LoVo (cell line): ENCODE measurements around the gene EEF1A2.

Experiments used
- DNase-seq: peaks from one replicate; pipeline ENCODE4 v3.0.0-alpha.2; 2016; ENCODE audit warnings: low spot score

The EEF1A2 gene

DNA sequence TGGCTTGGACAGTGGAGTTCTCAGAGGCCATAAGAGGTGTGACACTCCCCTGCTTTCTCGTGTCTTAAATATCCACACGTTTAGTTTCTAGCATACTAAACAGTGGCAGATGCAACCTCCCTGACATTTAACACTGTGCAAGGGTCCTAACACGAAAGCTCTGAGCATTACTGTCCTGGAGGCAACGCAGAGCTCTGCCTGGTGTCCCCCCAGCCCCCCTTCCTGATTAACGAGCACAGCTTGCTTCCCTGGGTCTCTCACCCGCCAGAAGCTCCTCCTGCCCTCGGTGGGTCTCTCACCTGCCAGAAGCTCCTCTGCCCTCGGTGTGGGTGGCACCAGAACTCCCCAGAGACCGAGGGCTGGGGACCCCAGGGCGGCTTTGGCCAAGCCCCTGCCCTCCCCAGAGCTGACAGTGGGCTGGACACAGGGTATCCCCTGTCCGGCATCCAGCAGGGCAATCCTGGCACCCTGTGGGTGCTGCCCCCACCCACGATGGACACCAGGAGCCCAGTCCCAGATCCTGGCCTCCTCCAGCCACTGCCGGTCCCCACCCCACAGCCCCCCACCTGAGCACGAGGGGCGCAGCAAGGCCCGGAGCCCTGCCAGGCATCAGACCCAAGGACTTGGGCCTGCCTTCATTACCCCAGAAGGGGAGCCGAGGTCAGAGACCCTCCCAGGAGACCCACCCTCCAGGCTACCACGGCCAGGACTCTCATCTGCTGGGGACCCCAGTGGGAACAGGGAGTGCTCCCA is 14.1 kb downstream of the EEF1A2 start:
- DNase-seq, result no peak

DNA sequence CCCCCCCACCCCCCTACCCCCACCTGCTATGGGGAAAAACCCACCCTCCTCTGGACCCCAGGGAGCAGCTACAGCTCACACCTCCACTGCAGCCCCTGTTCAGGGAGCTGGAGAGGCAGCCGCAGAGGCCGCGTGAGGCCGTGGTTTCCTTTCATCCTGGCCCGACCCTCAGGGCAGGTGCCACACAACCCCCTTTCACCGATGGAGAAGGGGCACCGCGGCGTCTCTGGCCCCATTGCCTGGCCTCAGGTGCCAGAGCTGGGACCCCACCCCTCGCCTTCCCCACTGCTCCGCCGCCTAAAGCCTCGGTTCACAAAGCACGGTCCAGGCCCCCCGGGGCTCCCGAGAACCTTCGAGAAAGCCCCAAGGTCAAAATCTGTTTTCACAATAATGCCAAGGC is 14.6 kb downstream of the EEF1A2 start:
- no peak for DNase-seq

DNA sequence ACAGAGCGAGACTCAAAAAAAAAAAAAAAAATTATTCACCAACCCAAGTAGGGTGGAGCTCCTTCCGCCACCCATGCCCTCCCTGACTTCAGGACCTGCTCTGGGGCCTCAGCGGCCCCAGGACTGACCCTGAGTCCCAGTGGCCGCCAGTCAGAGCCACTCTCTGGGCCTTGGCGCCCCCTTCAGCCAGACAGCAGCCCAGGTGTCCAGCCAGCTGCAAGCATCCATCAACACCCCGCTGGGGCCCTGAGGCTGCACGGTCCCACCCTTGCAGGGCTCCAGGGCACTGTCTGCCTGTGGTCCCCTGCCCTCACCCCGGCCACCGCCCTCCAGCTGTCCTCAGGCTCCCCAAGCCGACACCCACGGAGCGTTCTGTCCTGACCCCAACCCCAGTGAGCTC is 15.0 kb downstream of the EEF1A2 start:
- no peak for DNase-seq

DNA sequence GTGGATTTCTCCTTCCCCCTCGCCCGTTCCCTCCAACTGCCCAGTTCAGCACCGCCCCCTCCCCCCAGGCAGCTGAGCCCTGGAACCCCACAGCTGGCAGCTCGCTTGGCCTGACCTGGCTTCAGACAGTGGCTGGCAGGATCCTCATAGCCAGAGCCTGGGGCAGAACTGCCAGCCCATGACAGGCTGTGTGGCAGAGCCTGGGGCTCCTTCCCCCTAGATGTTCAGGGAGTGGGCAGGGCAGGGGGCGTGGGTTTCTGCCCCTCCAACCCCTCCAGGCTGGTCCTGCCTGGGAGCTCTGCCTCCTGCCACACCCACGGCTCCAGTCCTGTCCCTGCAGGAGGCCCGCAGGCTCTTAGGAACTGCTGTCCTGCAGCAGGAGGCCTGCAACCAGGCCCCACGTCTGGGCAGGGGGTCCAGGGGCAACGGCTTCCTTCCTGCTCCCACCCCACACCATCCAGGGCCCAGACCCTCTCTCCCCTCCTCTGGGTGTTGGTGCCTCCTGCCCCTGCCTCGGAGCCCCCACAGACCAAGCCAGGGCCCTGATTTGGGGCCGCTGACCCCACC is 16.8 kb downstream of the EEF1A2 start:
- DNase-seq, result no peak

DNA sequence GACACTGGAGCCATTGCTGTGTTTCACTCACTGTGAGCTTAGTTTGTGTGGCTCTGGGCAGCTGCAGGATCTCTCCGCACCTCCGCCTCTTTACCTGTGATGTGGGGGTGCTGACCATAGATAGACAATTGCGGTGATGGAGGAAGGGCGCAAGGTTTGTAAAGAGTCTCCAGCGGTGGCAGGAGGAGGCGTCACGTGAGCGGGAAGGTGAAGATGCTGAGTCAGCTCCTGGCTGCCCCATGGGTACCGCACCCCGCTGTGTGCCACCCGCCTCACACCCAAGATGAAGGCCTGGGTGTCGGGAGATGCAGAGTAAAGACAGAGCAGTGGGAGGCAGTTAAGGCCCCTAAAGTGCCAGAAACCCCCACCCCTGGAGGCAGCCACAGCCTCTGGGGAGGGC is 17.4 kb downstream of the EEF1A2 start:
- DNase-seq, result no peak

DNA sequence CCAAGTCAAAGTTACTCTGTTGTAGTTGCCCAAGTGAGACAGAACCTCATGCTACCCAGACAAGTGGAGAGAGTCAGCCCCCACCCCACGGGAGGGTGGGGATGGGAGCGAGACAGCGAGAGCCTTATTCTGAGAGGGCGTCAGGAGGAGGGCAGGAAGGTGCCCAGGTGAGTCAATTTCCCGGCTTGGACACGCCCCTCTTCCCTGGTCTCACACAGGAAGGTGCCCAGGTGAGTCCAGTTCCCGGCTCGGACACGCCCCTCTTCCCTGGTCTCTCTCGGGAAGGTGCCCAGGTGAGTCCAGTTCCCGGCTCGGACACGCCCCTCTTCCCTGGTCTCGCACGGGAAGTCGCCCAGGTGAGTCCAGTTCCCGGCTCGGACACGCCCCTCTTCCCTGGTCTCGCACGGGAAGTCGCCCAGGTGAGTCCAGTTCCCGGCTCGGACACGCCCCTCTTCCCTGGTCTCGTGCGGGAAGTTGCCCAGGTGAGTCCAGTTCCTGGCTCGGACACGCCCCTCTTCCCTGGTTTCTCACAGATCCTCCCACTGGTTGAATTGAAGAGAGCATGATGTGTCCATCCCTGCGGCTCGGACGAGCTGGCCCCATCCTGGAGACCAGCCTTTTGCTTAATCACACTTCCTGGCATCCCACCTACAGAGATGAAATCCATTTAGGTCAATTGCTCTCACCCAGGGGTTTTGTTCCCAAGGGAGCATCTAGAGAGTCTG is 19.0 kb downstream of the EEF1A2 start:
- DNase-seq, result peak; percentile 42

DNA sequence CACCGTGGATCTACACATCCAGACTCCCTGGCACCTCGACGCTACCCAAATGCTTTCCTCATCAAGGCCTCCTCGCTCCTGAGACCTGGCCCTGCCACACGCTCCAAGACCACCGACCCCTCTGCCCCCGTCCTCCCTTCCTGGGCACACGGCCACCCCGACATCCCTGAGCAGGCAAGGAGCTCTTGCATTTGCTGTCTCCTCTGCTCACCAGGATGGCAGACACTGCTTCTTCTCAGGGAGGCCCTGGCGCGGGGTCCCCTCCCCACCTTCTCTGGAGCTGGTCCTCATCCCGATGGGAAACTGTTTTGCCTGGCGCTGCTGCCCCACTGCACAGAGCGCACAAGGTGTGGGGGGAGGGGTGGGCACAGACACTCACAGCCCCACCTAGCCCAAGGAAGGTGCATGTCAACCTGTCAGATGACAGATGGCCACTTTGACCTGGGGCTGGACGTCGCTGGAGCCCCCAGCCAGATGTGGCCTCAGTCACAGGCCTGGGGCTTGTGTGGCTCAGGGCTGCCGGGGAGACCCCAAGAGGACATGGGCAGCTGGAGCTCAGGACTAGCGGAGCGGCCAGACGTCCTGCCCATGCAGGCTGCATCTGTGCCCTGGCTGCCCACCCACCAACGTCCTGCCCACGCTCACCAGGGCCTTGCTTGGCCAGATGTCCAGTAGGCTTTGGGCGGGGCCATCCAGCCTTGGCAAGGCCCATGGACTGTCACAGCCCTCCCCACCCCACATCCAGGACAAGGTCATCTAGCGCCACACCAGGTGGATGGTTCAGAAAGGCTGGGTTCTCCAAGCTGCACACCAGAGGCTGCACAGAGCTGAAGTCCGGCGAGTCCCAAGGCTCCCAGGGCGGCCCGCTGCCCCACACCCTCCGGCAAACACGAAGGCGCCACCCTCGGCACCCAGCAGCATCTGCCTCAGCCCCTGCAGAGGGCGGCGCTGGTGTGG is 20.3 kb downstream of the EEF1A2 start:
- no peak for DNase-seq

DNA sequence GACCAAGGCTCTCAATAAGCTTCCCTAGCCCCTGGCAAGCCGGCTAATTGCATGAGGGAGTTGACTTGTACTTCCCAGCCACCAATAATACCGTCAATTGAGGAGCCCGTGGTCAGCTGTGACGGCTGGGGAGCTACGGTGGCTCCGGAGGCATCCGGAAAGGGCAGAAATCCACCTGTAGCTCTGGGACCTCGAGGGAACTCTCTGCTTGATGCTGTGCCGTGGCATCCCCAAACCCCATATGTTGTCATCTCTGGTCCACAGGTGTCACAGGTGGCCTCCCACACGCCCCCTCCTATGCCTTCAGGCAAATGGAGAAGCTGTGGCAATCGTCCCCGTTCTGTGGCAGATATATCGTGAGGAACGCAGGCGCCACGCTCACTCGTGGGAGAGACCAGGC is 20.9 kb downstream of the EEF1A2 start:
- DNase-seq, result no peak

DNA sequence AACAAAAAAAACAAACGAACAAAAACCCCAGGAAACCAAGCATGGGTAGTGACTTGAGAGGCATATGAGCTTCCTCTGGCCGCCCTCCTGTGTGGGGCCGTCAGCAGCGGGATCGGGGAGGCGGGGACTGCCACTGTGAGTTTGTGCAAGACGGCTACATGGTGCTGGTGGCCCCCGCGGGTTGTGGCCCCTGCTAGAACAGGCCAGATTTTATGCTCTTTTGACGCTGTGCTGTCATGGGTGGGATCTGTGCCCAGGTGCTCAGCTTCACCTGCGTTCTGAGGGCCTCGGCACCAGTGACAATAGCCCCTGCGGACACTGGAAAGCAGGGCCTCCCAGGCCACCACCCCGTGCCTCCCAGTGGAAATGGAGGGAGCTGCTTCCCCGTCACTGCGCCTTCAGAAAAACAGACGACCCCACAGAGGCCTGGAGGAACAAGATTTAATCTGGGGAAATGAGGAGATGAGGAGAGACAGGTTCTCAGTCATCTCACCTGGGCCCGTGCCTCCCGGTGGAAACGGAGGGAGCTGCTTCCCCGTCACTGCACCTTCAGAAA is 21.7 kb downstream of the EEF1A2 start:
- DNase-seq, result no peak

DNA sequence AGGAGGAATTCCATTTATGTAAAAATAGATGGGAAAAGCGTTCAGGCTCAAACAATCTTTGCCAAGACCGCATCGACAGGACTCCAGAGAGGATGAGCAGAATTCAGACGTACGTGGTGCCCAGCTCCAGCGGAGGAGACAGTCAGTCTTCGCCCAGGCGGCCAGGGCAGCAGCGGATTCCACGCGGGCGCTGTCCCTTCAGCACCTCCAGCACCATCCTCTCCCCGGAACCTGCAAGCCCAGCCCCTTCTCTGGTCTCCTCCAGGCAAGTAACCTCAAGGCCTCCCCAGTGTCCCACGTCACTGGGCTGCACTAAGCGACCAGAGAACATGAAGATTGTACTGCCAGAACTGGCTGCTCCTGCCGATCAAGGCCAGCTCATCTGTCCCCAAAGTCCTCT is 23.7 kb downstream of the EEF1A2 start:
- DNase-seq, result no peak

DNA sequence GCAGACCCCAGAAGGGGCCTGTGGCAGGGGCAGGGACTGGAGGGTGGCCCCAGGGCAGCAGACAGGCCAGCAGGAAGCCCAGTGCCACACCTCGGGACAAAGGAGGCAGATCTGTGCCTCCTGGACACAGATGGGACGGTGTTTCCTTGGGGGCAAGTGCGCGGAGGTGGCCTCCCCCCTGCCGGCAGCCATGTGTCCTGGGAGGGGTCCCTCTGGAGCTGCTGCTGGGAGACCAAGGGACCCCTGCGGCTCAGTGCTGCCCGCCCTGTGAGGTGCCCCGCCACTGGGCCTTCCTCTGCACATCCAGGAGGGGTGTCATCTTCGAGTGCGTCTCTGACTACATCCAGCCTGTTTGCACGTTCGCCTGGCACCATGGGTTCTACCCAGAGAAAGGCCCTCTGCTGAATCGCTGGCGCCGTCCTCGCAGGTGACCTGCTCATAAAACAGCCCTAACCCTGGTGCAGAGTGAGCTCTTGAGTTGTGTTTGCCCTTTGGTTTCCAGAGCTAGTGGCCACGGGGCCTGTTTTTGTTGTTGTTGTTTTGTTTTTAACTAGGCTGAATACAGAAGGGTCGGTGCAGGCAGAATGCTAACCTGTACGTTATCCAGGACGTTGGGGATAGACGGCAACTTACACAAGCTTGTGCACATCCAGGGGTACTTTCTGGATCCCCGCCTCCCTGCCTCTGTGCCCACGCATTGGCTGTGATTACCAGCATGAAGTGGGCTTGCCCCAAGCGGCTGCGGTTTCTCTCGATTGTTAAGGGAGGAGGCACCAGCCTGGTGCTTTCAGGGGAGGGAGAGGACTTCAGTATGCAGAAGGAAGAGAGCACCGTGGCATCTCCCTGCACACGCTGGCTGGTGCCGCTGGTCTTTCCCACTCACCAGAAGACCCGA is 25.1 kb downstream of the EEF1A2 start:
- DNase-seq, result no peak

DNA sequence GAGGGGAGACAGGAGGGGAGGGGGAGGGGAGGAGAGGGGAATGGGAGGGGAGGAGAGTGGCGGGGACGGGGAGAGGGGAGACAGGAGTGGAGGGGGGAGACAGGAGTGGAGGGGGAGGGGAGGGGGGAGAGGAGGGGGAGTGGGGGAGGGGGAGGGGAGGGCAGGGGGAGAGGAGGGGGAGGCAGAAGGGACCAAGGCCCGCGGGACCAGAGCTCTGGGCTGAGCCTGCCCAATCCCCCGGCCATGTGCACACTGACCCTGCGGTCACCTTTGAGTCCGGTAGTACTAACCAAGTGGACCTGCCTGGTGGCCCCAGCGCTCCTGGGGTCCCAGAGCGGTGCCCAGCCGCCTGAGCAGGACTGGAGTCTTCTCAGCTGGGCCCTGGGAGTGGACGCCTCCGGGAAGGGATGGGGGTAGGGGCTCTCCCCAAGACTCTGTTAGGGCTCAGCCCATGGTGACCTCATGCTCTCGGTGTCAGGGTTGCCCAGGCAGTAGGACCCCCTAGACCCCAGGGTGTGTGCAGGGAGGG is 26.0 kb downstream of the EEF1A2 start:
- no peak for DNase-seq

DNA sequence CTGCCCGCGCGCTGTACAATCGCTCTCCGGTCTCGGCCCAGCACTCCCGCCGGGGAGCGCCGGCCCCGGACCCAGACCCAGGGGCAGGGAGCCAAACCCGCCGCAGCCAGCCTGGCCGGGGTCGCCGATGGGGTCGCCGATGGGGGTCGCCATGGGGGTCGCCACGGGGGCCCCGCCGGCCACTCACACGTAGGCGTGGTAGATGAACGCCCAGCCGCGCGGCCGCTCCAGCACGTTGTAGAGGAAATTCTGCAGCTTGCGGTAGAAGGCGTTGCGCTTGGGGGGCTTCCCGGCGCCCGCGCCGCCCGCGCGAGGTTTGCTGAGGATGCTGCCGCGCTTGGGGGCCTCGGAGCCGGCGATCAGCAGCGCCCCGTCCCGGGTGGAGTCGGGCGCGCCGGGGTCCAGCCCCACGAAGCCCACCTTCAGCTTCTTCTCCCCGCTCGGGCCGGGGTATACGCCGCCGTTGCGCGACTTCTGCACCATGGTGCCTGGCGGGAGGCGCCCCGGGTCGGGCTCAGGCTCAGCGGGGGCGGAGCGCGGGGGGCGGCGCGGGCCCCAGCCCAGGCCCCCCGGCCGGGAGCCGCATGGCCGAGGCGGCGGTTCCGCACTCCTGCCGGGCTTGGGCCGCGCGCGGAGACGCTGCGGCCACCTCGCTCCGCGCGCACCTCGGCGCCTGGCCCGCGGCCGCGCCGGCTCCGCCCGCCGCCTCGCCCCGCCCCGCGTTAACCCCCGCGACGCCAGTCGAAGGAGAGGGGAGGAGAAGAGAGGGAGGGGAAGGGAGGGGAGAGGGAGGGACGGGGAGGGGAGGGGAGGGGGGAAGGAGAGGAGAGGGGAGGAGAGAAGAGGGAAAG is 26.7 kb downstream of the EEF1A2 start, which contains the start of gene KCNQ2:
TSS of gene KCNQ2 (minus strand) at position 675 of the 851 bp plus-strand sequence. CDS start at position 483, 192 bp downstream.
- DNase-seq, result no peak

DNA sequence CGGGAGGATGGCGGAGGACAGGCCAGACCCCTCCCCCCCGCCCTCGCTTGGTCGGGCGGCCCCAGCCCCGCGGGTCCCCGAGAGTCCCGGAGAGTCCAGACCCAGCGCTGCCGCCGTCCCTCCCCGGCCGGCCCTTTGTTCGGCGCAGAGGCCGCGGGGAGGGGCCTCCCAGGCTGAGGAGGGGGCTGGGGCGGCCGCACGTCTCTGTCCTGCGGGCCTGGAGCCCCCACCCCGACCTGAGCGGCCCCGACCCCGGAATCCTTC is 27.2 kb downstream of the EEF1A2 start:
- no peak for DNase-seq

DNA sequence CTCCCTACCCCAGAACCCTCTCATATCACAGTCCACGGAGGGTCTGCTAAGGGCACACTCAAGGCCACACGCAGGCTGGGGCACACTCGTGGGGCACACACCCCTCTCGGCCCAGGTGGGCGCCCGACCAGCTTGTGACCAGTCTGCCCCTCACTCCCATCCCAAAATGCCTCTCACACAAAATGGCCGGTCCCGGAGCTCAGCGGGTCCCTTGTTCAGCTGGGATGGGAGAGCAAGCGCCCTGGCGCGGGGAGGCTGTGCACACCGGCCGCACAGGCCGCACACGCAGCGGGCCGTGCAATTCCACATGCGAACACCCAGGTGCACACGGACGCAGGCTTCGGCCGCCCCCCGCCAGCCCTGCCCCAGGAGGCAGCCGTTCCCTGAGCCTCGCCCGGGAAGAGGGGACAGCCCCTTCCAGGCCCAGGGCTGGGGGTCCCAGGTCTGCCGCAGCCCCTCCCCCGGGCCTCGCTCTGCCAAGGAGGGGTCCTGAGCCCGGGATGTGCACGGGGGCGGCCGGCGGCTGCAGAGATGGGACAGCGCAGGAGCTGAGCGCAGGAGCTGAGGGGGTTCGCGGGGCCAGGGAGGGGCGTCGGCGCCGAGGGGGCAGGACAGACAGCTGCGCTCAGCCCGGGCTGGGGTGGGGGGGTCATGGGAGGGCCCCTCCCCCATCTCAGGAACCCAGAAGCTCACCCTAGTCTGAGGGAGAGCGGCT is 27.7 kb downstream of the EEF1A2 start:
- no peak for DNase-seq

DNA sequence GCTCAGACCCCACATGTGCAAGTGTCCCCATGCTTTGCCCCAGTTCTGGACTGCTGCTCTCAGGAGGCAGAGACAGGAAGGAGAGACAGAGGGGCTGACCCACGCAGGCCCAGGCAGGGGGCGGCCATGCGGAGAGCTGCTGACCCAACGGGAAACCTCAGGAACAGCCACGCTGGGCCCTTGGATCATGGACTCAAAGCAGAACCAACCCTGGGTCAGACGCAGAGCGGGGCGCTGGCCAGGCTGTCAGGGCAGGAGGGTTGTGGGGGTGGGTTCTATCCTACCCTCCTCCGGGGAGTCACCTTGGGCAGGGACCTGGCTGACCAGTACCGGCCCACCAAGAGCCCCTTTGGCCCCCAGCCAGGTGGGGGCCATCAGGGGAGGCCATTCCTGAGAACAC is 28.5 kb downstream of the EEF1A2 start:
- no peak for DNase-seq

DNA sequence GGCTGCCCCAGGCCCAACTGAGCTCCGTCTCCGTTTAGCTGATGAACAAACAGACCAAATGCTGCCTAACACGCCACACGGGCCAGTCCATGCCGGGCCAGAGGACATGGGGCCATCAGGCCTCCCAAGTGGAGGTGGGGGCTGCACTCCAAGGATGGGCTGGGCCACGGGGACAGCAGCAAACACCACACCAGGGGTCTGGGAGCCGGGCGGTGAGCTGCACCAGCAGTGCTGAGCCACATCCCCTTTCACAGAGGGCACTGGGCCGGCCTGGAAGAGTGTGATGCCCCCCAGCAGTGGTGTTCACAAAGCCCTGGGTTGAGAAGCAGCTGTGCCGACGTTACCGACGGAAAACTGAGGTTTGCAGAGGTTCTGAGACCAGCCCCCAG is 29.2 kb downstream of the EEF1A2 start:
- no peak for DNase-seq

DNA sequence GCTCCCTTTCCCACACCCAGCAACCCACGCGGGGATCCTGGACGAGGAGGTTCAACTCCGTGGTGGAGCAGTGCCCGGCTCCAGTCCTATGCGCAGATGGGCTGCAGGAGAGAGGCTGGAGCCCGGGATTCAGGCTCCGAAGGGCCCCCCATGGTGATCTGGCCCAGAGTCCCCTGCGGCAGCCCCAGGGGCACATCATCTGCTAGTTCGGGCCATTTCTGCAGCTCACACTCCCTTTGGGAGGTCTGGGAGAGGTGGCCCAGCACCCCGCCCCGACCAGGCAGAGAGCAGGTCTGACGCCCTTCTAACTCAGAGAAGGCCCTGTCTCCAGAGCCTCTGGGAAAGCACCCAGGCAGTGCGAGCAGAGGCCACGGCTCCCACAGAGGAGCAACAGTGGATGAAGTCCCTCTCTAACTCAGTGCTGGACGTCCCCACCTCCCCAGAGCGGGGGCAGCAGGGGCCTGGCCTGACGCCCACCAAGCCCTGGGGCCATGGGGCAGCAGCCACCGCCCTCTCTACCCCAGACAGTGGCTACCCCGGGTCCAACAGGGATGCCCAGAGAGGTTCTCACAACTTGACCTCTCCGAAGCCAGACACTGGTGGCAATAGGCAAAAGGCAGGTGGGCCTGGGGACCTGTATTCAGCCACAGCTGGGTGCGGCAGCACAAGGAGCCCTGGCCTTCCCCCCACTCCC is 29.7 kb downstream of the EEF1A2 start:
- DNase-seq, result no peak

DNA sequence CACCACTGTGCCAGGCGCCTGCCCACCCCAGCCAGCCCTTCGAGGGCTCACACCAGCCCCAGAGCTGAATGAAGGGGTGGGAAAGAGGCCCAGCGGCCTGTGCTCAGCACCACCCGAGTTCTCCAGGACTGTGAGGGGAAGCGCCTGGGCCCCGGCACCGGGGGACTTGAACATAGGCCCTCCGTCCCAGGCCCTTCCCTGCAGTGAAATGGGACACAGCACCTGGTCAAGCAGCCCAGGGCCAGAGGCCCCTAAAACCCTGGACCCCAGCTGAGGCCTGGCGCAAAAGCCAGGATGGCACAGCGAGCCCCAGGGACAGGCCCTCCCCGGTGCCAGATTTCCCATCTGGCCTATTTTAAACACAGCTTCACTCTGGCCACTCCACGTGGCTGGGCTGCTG is 30.5 kb downstream of the EEF1A2 start:
- DNase-seq, result no peak
